GM19395 (cell line): ENCODE results near the gene CCDC183.
"Not testable (repeated sequence)": the region's sequence is repeated elsewhere in the genome, so short reads cannot be mapped to it uniquely, and the experiment has no call there.

Experiments
- ATAC-seq: cut with Tn5 transposase; IDR thresholded peaks from one replicate; pipeline ENCODE4 v1.9.1; 2021; ENCODE audit warnings: mild to moderate bottlenecking, moderate library complexity; ENCODE audit not compliant: unreplicated experiment

Gene CCDC183

GRCh38 chr9:136799079-136799853 is 3.1 kb downstream of the CCDC183 start:
- no peak for ATAC-seq

GRCh38 chr9:136799854-136800657 is 3.9 kb downstream of the CCDC183 start:
- ATAC-seq, result peak; percentile 48

GRCh38 chr9:136802321-136802720 is 6.2 kb downstream of the CCDC183 start:
- ATAC-seq, result no peak

GRCh38 chr9:136803009-136803550 is 6.9 kb downstream of the CCDC183 start:
- not testable (repeated sequence) for ATAC-seq

GRCh38 chr9:136803551-136804508 is 7.7 kb downstream of the CCDC183 start:
- ATAC-seq, result no peak

GRCh38 chr9:136804509-136805206 is 8.5 kb downstream of the CCDC183 start:
- ATAC-seq, result no peak

- no peak for ATAC-seq
Observed at GRCh38 chr9:136805207-136805740, 9.1 kb downstream of the CCDC183 start.

GRCh38 chr9:136806067-136806466 is 9.9 kb downstream of the CCDC183 start:
- ATAC-seq, result no peak

GRCh38 chr9:136806631-136807201 is 10.6 kb downstream of the CCDC183 start:
- ATAC-seq, result no peak

GRCh38 chr9:136807281-136808074 is 11.3 kb downstream of the CCDC183 start, which contains the start of gene RABL6:
Gene RABL6, plus strand, starts transcription at chr9:136807948. Its CDS starts 249 bp downstream, at chr9:136808197.
- peak; percentile 77 for ATAC-seq

- ATAC-seq, result peak; percentile 37
Observed at GRCh38 chr9:136808075-136808805, 12.1 kb downstream of the CCDC183 start.

GRCh38 chr9:136808806-136809158 is 12.6 kb downstream of the CCDC183 start:
- no peak for ATAC-seq

GRCh38 chr9:136814725-136815421 is 18.7 kb downstream of the CCDC183 start:
- ATAC-seq, result no peak

GRCh38 chr9:136815422-136815782 is 19.3 kb downstream of the CCDC183 start:
- ATAC-seq, result no peak

- no peak for ATAC-seq
Observed at GRCh38 chr9:136820971-136821825, 25.1 kb downstream of the CCDC183 start.

GRCh38 chr9:136821826-136822544 is 25.8 kb downstream of the CCDC183 start:
- ATAC-seq, result no peak
